ENCODE results near the gene ABHD14A. TPM values are rescaled to one million over a fixed set of nuclear protein-coding genes. Genes with fewer than 3 reads are reported as not detected.
A peak's percentile ranks its signal among the peaks of the same experiment; 100 is the strongest.

ABHD14A gene
- total RNA-seq, 2 donors from 2014 or later, result 55.3 to 58.5 TPM

DNA sequence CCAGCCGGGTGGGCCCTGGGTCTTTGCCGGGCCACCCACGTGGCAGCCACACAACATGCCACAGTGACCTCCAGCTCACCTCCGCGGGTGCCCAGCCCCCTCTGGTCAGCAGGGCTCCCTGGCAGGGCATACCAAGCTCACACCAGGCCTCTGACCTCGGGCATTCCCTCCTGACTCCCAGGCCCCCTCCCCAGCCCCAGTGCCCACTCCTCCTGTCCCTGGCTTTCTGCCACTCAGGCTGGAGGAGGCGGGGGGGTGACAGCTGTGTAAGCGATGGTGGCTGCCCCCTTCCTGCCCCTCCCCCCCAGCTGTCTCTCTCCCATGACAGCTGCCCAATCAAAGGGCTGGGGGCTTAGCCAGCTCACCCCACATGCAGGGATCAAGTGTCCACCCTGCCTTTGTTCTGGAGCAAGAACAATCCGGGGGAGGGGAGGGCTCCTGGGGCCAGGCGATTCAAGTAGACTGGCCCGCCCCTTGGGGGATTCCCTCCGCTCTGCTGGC lies 10.9 kb upstream of the ABHD14A start:
- no peak overlapping the region for H3K27ac ChIP-seq
- intact Hi-C loops (cut with DNase I), result no loop called here
- WGBS, result 57% methylated on average over 12 of the region's 12 CpGs

DNA sequence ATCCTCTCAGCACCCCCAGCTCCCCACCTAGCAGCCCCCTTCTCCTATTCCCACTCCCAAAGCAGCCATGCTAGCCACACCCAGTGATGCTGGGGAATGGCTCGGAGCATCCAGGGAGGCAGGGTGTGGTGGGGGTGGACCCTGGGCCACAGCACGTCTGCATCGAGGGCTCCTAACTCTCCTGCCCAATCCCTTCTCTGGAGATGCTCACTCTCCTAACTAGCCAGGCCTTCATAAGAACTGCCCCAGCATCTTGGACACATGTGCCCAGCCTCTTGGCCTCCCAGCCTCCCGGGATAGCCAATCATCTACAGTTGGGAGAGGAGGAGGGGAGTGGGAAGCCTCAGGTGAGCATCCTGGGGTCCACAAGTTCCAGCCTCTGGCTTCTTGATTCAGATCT lies 10.3 kb upstream of the ABHD14A start:
- peaks cover 10% of the 10 kb centered on the region for H3K4me1 ChIP-seq (replicated peaks)
- no peak for DNase-seq (ENCODE audit: low spot score)
- no peak overlapping the region for H3K27ac ChIP-seq
- WGBS, result 49% methylated on average over 4 of the region's 4 CpGs
- no peaks in the 10 kb centered on the region for H3K27me3 ChIP-seq (replicated peaks; ENCODE audit: insufficient read depth)
- H3K4me3 ChIP-seq, result no peak overlapping the region
- no peak for TF ChIP-seq POLR2AphosphoS5 (IDR thresholded peaks at IDR 0.05)
- TF ChIP-seq, protein P1, sequence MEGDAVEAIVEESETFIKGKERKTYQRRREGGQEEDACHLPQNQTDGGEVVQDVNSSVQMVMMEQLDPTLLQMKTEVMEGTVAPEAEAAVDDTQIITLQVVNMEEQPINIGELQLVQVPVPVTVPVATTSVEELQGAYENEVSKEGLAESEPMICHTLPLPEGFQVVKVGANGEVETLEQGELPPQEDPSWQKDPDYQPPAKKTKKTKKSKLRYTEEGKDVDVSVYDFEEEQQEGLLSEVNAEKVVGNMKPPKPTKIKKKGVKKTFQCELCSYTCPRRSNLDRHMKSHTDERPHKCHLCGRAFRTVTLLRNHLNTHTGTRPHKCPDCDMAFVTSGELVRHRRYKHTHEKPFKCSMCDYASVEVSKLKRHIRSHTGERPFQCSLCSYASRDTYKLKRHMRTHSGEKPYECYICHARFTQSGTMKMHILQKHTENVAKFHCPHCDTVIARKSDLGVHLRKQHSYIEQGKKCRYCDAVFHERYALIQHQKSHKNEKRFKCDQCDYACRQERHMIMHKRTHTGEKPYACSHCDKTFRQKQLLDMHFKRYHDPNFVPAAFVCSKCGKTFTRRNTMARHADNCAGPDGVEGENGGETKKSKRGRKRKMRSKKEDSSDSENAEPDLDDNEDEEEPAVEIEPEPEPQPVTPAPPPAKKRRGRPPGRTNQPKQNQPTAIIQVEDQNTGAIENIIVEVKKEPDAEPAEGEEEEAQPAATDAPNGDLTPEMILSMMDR (IDR thresholded peaks at IDR 0.05), result no peak
- H3K36me3 ChIP-seq, result no peaks in the 10 kb centered on the region
- H3K9me3 ChIP-seq, result no peaks in the 10 kb centered on the region
- intact Hi-C loops (cut with DNase I), result no loop called here

More for the DNA sequence above, 10.9 kb upstream of the ABHD14A start:
- TF ChIP-seq POLR2AphosphoS5 (IDR thresholded peaks at IDR 0.05) (no peak), POLR2A (IDR thresholded peaks at IDR 0.05) (no peak)
- TF ChIP-seq, protein P1 (IDR thresholded peaks at IDR 0.05), result no peak
- no peak for DNase-seq (ENCODE audit: low spot score)
- Histone ChIP-seq H3K9me3 (no peaks in the 10 kb centered on the region), H3K4me1 (replicated peaks) (peaks cover 10% of the 10 kb centered on the region), H3K4me3 (no peak overlapping the region), H3K27me3 (replicated peaks; ENCODE audit: insufficient read depth) (no peaks in the 10 kb centered on the region), H3K36me3 (no peaks in the 10 kb centered on the region)

DNA sequence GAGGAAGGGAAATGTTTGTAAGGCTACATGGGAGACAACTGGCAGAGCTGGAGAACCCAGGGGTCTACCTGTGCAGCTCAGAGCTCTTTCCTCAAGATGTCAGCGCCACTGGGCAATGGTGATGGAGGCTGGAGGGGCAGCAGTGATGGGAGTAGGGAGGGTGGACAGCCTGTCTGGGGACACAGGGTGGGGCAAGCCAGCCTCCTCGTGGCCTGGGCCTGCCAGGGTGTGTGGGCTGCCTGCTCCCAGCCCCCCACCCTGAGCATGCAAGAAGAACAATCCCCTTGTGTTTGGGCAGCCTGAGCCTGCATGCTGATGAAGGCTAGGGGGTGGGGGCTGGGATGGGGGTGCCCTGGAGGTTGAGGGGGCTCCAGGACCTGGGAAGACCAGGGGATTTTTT lies 8.8 kb upstream of the ABHD14A start:
- no peak overlapping the region for H3K4me3 ChIP-seq
- no peak overlapping the region for H3K27ac ChIP-seq
- H3K4me1 ChIP-seq (replicated peaks), result peaks cover 10% of the 10 kb centered on the region
- TF ChIP-seq POLR2AphosphoS5 (IDR thresholded peaks at IDR 0.05) (no peak), POLR2A (IDR thresholded peaks at IDR 0.05) (no peak)
- TF ChIP-seq, protein P1 (IDR thresholded peaks at IDR 0.05), result no peak
- WGBS, result 38% methylated on average over 2 of the region's 2 CpGs
- H3K36me3 ChIP-seq, result no peaks in the 10 kb centered on the region
- H3K9me3 ChIP-seq, result no peaks in the 10 kb centered on the region
- DNase-seq (ENCODE audit: low spot score), result no peak
- H3K27me3 ChIP-seq (replicated peaks; ENCODE audit: insufficient read depth), result no peaks in the 10 kb centered on the region
- intact Hi-C loops (cut with DNase I), result no loop called here

DNA sequence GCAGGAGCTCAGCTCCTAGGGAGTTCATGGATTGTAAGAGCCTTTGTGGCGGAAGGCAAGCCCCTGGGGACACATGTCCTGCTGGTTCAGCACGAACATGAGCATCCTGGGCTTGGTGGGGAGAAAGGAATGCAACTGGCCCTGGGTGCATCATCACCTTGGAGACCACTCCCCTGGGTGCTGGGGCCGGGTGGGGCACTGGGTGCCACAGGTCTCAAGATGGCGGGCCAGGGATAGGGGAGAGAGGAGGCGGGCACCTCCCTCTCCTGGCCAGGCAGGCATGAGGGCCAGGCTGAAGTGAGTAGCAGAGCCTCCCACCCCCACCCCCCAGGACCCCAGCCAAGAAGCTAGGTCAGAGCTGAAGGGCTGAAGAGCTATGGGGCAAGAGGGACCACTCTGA lies 8.4 kb upstream of the ABHD14A start:
- H3K27me3 ChIP-seq (replicated peaks; ENCODE audit: insufficient read depth), result no peaks in the 10 kb centered on the region
- H3K4me3 ChIP-seq, result peak overlapping the region; percentile 63 to 83
- TF ChIP-seq POLR2A (IDR thresholded peaks at IDR 0.05) (no peak), POLR2AphosphoS5 (IDR thresholded peaks at IDR 0.05) (no peak)
- intact Hi-C loops (cut with DNase I), result no loop called here
- H3K36me3 ChIP-seq, result no peaks in the 10 kb centered on the region
- H3K27ac ChIP-seq, result peak overlapping the region; percentile 84 to 93
- DNase-seq (ENCODE audit: low spot score), result no peak
- peaks cover 10% of the 10 kb centered on the region for H3K4me1 ChIP-seq (replicated peaks)
- no peaks in the 10 kb centered on the region for H3K9me3 ChIP-seq
- WGBS, result 40% methylated on average over 5 of the region's 5 CpGs

DNA sequence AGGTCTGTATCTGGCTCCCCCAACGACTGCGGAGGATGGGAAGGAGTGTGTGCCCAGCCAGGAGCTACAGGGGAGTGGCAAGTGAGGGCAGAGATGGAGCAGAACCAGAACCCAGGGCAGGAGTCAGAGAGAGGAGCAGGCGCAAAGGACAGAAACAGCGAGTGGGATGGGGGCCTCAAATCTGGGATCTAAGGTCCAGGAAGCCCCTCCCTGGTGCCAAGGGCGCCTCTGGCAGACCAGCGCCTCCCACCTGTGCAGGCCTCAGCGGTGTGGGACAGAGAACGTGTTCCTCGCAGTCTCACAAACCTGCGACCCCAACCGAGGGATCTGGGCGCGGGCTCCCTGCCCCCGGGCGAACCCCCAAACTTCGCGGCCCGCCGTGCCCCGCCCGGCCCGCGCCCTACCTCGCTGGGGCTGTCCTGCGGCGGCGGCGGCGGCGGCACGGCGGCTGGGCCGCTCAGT lies 7.9 kb upstream of the ABHD14A start:
- Histone ChIP-seq H3K9me3 (no peaks in the 10 kb centered on the region), H3K4me3 (peak overlapping the region; percentile 63 to 83), H3K4me1 (replicated peaks) (peaks cover 10% of the 10 kb centered on the region), H3K27ac (peak overlapping the region; percentile 84 to 93), H3K36me3 (no peaks in the 10 kb centered on the region), H3K27me3 (replicated peaks; ENCODE audit: insufficient read depth) (no peaks in the 10 kb centered on the region)
- intact Hi-C loops (cut with DNase I), result no loop called here
- WGBS, result 2% methylated on average over 33 of the region's 33 CpGs
- TF ChIP-seq, protein P1 (IDR thresholded peaks at IDR 0.05), result no peak
- TF ChIP-seq POLR2A (IDR thresholded peaks at IDR 0.05), result no peak
- TF ChIP-seq POLR2AphosphoS5 (IDR thresholded peaks at IDR 0.05), result no peak
- no peak for DNase-seq (ENCODE audit: low spot score)
